NCI-H2196 (cell line): Measurements from ENCODE around the gene DNAI1.
A peak's percentile ranks its signal among the peaks of the same experiment; 100 is the strongest.
"Not testable (repeated sequence)": the region's sequence is repeated elsewhere in the genome, so short reads cannot be mapped to it uniquely, and the experiment has no call there.

Experiments used
- DNase-seq: peaks from one replicate; lab custom pipeline; 2025; ENCODE audit not compliant: unreplicated experiment; lab: John Stamatoyannopoulos, UW

DNAI1 gene

GRCh38 chr9:34450644-34451043 is 8.0 kb upstream of the DNAI1 start:
- no peak for DNase-seq

- DNase-seq: no peak
These were observed 7.5 kb upstream of the DNAI1 start for GRCh38 chr9:34451135-34451534.

- no peak for DNase-seq
These were observed 7.1 kb upstream of the DNAI1 start for GRCh38 chr9:34451545-34451944.

- DNase-seq: peak; percentile 24
These were observed 6.0 kb upstream of the DNAI1 start for GRCh38 chr9:34452568-34452967.

GRCh38 chr9:34454571-34455065 is 4.0 kb upstream of the DNAI1 start:
- DNase-seq: no peak

- DNase-seq: no peak
These were observed 2.5 kb upstream of the DNAI1 start for GRCh38 chr9:34456151-34456550.

- no peak for DNase-seq
These were observed 1.9 kb upstream of the DNAI1 start for GRCh38 chr9:34456746-34457145.

GRCh38 chr9:34457266-34458012 is 1.2 kb upstream of the DNAI1 start:
- DNase-seq: peak; percentile 55

GRCh38 chr9:34458959-34459340 is 345 bp downstream of the DNAI1 start:
- no peak for DNase-seq

GRCh38 chr9:34459356-34459755 is 751 bp downstream of the DNAI1 start:
- DNase-seq: no peak

GRCh38 chr9:34459941-34460340 is 1.3 kb downstream of the DNAI1 start:
- no peak for DNase-seq

- no peak for DNase-seq
These were observed 4.7 kb downstream of the DNAI1 start for GRCh38 chr9:34463098-34463900.

- DNase-seq: no peak
These were observed 5.3 kb downstream of the DNAI1 start for GRCh38 chr9:34463901-34464232.

- no peak for DNase-seq
These were observed 6.0 kb downstream of the DNAI1 start for GRCh38 chr9:34464571-34464970.

GRCh38 chr9:34465468-34465867 is 6.9 kb downstream of the DNAI1 start:
- no peak for DNase-seq

- DNase-seq: no peak
These were observed 16.5 kb downstream of the DNAI1 start for GRCh38 chr9:34475097-34475496.

GRCh38 chr9:34477541-34477940 is 18.9 kb downstream of the DNAI1 start:
- no peak for DNase-seq

- no peak for DNase-seq
These were observed 20.8 kb downstream of the DNAI1 start for GRCh38 chr9:34479431-34479866.

GRCh38 chr9:34481620-34482019 is 23.0 kb downstream of the DNAI1 start:
- not testable (repeated sequence) for DNase-seq

GRCh38 chr9:34482746-34483145 is 24.1 kb downstream of the DNAI1 start:
- DNase-seq: not testable (repeated sequence)

GRCh38 chr9:34484678-34485077 is 26.1 kb downstream of the DNAI1 start:
- no peak for DNase-seq

- no peak for DNase-seq
These were observed 27.2 kb downstream of the DNAI1 start for GRCh38 chr9:34485822-34486221.
